Loucy (cell line): Measurements from ENCODE around the gene GALM.
"Not testable (repeated sequence)": the region's sequence is repeated elsewhere in the genome, so short reads cannot be mapped to it uniquely, and the experiment has no call there.

ENCODE experiments used
- H2AFZ ChIP-seq: fragments of 200-600 bp; sonication (generic); 2 replicates; pipeline ENCODE4 v1.6.0; 2016; ENCODE audit warnings: antibody characterized with exemption, mild to moderate bottlenecking, low read length, moderate library complexity
- H3F3A ChIP-seq: fragments of 200-600 bp; 2 replicates; pipeline ENCODE4 v1.6.0; 2016; ENCODE audit warnings: antibody characterized with exemption, low read depth, mild to moderate bottlenecking
- H3K27me3 ChIP-seq: fragments of 200-600 bp; sonication (generic); 2 replicates; pipeline ENCODE4 v1.6.1; 2014; ENCODE audit warnings: low read length, mild to moderate bottlenecking; ENCODE audit not compliant: insufficient read depth, poor library complexity, severe bottlenecking
- H3K36me3 ChIP-seq: fragments of 200-600 bp; sonication (generic); 2 replicates; pipeline ENCODE4 v1.6.1; 2016; ENCODE audit warnings: low read length; ENCODE audit not compliant: insufficient read depth
- H3K4me1 ChIP-seq: fragments of 200-600 bp; sonication (generic); 2 replicates; pipeline ENCODE4 v1.5.1; 2014; ENCODE audit warnings: low read length, mild to moderate bottlenecking; ENCODE audit not compliant: insufficient read depth, poor library complexity, severe bottlenecking
- H3K4me2 ChIP-seq: fragments of 200-600 bp; sonication (generic); 2 replicates; pipeline ENCODE4 v1.6.0; 2014; ENCODE audit warnings: antibody characterized with exemption, low read length, low read depth, mild to moderate bottlenecking; ENCODE audit not compliant: poor library complexity, severe bottlenecking
- H3K4me3 ChIP-seq: fragments of 200-600 bp; sonication (generic); 2 replicates; pipeline ENCODE4 v1.5.1; 2014; ENCODE audit warnings: low read length, mild to moderate bottlenecking, mixed read lengths; ENCODE audit not compliant: poor library complexity, severe bottlenecking
- H3K79me2 ChIP-seq: fragments of 200-600 bp; sonication (generic); 2 replicates; pipeline ENCODE4 v1.6.1; 2014; ENCODE audit warnings: low read length; ENCODE audit not compliant: insufficient read depth
- H3K9ac ChIP-seq: fragments of 200-600 bp; sonication (generic); 2 replicates; pipeline ENCODE4 v1.6.0; 2014; ENCODE audit warnings: mild to moderate bottlenecking, low read depth, low read length, moderate library complexity; ENCODE audit not compliant: poor library complexity, severe bottlenecking
- H3K9me2 ChIP-seq: fragments of 200-600 bp; sonication (generic); replicated peaks from 2 replicates; pipeline ENCODE4 v1.6.1; 2016; ENCODE audit warnings: low read depth, low read length, mixed read lengths
- H3K9me3 ChIP-seq: fragments of 200-600 bp; sonication (generic); 2 replicates; pipeline ENCODE4 v1.6.1; 2014; ENCODE audit warnings: mild to moderate bottlenecking, antibody characterized with exemption, low read length, low read depth; ENCODE audit not compliant: insufficient read depth
- H4K20me1 ChIP-seq: fragments of 200-600 bp; sonication (generic); 2 replicates; pipeline ENCODE4 v1.6.0; 2014; ENCODE audit warnings: antibody characterized with exemption, low read length, mild to moderate bottlenecking; ENCODE audit not compliant: insufficient read depth, poor library complexity, severe bottlenecking
- EZH2phosphoT487 ChIP-seq: fragments of 200-600 bp; IDR thresholded peaks from 2 replicates; pipeline ENCODE4 v1.6.1; 2018; ENCODE audit warnings: antibody characterized with exemption, mild to moderate bottlenecking, moderate library complexity, borderline replicate concordance
- TF ChIP-seq, protein P1 (sequence below): fragments of 200-600 bp; sonication (generic); conservative IDR thresholded peaks from 2 replicates; pipeline ENCODE4 v1.5.1; 2014; ENCODE audit warnings: mild to moderate bottlenecking, antibody characterized with exemption, low read length

The GALM gene

DNA sequence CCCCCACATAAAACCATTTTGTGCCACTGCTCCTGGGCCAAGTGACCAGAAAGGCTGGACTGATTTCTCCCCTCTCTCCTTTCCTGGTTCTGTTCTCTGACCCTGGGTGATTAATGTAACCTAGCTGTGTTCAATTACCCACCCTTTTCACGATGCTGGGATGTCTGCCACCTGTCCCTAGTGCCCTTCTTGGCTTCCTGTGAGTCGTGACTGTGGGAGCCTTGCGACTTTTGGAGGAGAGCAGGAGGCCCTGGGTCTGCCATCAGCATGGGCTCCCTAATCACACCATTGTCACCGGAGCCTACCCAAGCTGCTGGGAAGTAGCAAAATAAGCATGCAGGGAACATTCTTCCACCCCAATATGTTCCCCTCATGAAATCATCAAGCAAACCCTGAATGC lies 47.0 kb downstream of the GALM start:
- Histone ChIP-seq H4K20me1 (no peaks in the 10 kb centered on the region), H3K4me3 (no peak overlapping the region), H3K4me2 (no peak overlapping the region), H3K9me2 (no peaks in the 10 kb centered on the region), H3K4me1 (no peaks in the 10 kb centered on the region), H3K9ac (no peak overlapping the region), H3K79me2 (no peaks in the 10 kb centered on the region), H3K36me3 (peaks cover 4% of the 10 kb centered on the region; the same call in 1 of the 2 replicates), H3K9me3 (no peaks in the 10 kb centered on the region), H3K27me3 (no peaks in the 10 kb centered on the region), H2AFZ (no peak overlapping the region), H3F3A (no peaks in the 10 kb centered on the region)
- no peak for TF ChIP-seq EZH2phosphoT487

DNA sequence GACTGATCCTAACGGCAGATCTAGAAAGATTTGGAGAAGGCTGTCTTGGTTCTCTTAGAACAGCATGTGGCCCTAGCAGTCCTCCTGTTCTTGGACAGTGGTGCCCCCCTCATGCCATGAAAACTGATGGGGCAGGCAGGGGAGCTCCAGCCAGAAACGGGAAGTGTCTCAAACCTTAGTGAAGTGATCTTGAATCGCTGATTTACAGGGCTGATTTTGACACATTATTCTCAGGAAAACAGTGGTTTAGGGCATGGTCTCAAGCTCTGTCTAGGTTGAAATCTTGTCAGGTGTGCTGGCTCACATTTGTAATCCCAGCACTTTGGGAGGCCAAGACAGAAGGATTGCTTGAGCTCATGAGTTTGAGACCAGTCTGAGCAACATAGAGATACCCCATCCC lies 47.4 kb downstream of the GALM start:
- peaks cover 4% of the 10 kb centered on the region; the same call in 1 of the 2 replicates for H3K36me3 ChIP-seq
- no peaks in the 10 kb centered on the region for H3K27me3 ChIP-seq
- H3K9ac ChIP-seq: no peak overlapping the region
- no peaks in the 10 kb centered on the region for H4K20me1 ChIP-seq
- H2AFZ ChIP-seq: no peak overlapping the region
- H3F3A ChIP-seq: no peaks in the 10 kb centered on the region
- no peaks in the 10 kb centered on the region for H3K4me1 ChIP-seq
- no peak overlapping the region for H3K4me2 ChIP-seq
- H3K4me3 ChIP-seq: no peak overlapping the region
- no peaks in the 10 kb centered on the region for H3K79me2 ChIP-seq
- H3K9me2 ChIP-seq: no peaks in the 10 kb centered on the region
- H3K9me3 ChIP-seq: no peaks in the 10 kb centered on the region
- TF ChIP-seq, protein P1, sequence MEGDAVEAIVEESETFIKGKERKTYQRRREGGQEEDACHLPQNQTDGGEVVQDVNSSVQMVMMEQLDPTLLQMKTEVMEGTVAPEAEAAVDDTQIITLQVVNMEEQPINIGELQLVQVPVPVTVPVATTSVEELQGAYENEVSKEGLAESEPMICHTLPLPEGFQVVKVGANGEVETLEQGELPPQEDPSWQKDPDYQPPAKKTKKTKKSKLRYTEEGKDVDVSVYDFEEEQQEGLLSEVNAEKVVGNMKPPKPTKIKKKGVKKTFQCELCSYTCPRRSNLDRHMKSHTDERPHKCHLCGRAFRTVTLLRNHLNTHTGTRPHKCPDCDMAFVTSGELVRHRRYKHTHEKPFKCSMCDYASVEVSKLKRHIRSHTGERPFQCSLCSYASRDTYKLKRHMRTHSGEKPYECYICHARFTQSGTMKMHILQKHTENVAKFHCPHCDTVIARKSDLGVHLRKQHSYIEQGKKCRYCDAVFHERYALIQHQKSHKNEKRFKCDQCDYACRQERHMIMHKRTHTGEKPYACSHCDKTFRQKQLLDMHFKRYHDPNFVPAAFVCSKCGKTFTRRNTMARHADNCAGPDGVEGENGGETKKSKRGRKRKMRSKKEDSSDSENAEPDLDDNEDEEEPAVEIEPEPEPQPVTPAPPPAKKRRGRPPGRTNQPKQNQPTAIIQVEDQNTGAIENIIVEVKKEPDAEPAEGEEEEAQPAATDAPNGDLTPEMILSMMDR: no peak

DNA sequence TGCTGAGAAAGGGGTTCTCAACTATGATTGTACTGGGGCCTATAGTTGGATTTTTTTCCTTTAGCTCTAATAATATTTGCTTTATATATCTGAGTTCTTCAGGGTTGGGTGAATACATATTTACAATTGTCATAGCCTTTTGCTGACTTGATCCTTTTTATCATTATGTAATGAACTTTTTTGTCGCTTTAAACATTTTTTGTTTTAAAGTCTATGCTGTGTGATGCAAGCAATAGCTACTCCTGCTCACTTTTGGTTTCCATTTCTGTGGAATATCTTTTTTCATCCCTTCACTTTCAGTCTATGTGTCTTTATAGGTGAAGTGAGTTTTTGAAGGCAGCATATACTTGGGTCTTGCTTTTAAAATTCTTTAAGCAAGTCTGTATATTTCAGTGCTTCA lies 49.0 kb downstream of the GALM start:
- H3K36me3 ChIP-seq, H3K9me3 ChIP-seq, H3K9ac ChIP-seq, H3K27me3 ChIP-seq, H3K9me2 ChIP-seq, H2AFZ ChIP-seq, H4K20me1 ChIP-seq, H3K79me2 ChIP-seq, H3K4me2 ChIP-seq, H3F3A ChIP-seq, H3K4me1 ChIP-seq, H3K4me3 ChIP-seq: not testable (repeated sequence)

DNA sequence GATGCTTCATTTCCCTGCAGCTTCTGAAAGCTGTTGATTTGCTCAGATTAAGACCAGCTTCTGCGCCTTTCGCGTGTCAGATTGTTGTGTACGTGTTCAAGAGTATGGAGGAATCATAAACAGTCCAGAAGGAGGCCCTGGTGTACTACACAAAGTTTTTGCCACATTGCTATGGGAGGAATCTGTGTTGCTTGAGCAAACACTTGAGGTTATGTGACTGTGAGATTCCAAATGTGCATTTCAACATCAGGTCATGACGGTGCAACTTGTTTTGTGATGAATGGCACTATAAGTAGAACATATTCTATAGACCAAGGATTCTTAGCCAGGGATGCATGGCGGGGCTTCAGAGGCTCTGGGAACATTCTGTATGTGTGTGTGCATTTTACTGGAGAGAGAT lies 50.3 kb downstream of the GALM start:
- H3K4me1 ChIP-seq: no peaks in the 10 kb centered on the region
- H3K9me3 ChIP-seq: no peaks in the 10 kb centered on the region
- no peaks in the 10 kb centered on the region for H3K9me2 ChIP-seq
- no peaks in the 10 kb centered on the region for H3F3A ChIP-seq
- H3K79me2 ChIP-seq: no peaks in the 10 kb centered on the region
- H4K20me1 ChIP-seq: no peaks in the 10 kb centered on the region
- no peak overlapping the region for H3K9ac ChIP-seq
- peaks cover 4% of the 10 kb centered on the region; the same call in 1 of the 2 replicates for H3K36me3 ChIP-seq
- TF ChIP-seq, protein P1: no peak
- no peak for TF ChIP-seq EZH2phosphoT487
- no peaks in the 10 kb centered on the region for H3K27me3 ChIP-seq
- no peak overlapping the region for H2AFZ ChIP-seq
- no peak overlapping the region for H3K4me2 ChIP-seq
- no peak overlapping the region for H3K4me3 ChIP-seq
